ENCODE measurements around the gene CCER1. TPM values are rescaled to one million over a fixed set of nuclear protein-coding genes. Genes with fewer than 3 reads are reported as not detected.
"Not testable (repeated sequence)": the region's sequence is repeated elsewhere in the genome, so short reads cannot be mapped to it uniquely, and the experiment has no call there.

Gene CCER1
- total RNA-seq, 1 experiment from 2014 or later: not detected

- no peak overlapping the region for H3K14ac ChIP-seq (ENCODE audit: insufficient read depth, low read length)
- H2BK12ac ChIP-seq (ENCODE audit: insufficient read length, low read depth, low read length): no peak overlapping the region
- Mint-ChIP-seq H3K4me1 (peaks cover 22 to 31% of the 10 kb centered on the region in 2 experiments), H3K36me3 (ENCODE audit: insufficient read depth in 1 of 3, low read depth in 3 of 3) (peaks cover 8 to 34% (median 8%) of the 10 kb centered on the region in 3 experiments), H3K27ac (no peak overlapping the region), H3K9me3 (peaks cover 24 to 30% of the 10 kb centered on the region in 2 experiments), H3K27me3 (ENCODE audit: low read depth) (peaks cover 80% of the 10 kb centered on the region), H3K4me3 (no peak overlapping the region)
- TF ChIP-seq, protein P1, sequence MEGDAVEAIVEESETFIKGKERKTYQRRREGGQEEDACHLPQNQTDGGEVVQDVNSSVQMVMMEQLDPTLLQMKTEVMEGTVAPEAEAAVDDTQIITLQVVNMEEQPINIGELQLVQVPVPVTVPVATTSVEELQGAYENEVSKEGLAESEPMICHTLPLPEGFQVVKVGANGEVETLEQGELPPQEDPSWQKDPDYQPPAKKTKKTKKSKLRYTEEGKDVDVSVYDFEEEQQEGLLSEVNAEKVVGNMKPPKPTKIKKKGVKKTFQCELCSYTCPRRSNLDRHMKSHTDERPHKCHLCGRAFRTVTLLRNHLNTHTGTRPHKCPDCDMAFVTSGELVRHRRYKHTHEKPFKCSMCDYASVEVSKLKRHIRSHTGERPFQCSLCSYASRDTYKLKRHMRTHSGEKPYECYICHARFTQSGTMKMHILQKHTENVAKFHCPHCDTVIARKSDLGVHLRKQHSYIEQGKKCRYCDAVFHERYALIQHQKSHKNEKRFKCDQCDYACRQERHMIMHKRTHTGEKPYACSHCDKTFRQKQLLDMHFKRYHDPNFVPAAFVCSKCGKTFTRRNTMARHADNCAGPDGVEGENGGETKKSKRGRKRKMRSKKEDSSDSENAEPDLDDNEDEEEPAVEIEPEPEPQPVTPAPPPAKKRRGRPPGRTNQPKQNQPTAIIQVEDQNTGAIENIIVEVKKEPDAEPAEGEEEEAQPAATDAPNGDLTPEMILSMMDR (conservative IDR thresholded peaks at IDR 0.05): no peak
- H3T11ph ChIP-seq (ENCODE audit: low read length): no peak overlapping the region
- H3K18ac ChIP-seq (ENCODE audit: insufficient read length, low read depth, low read length): no peak overlapping the region
- H3K9me3 ChIP-seq (ENCODE audit: control insufficient read depth, low read depth, low read length): no peaks in the 10 kb centered on the region
- no peak overlapping the region for H3K56ac ChIP-seq (ENCODE audit: insufficient read length, low read depth, low read length)
- peaks cover 27% of the 10 kb centered on the region for H3K27me3 ChIP-seq (ENCODE audit: insufficient read depth, low read length)
- no peaks in the 10 kb centered on the region for H4K20me1 ChIP-seq (ENCODE audit: control insufficient read depth, insufficient read depth, insufficient read length)
- no peak overlapping the region for H3K23ac ChIP-seq (ENCODE audit: insufficient read length, low read depth, low read length)
- H4K8ac ChIP-seq (replicated peaks; ENCODE audit: insufficient read length, low read depth, low read length): no peak overlapping the region
- H2AK5ac ChIP-seq (ENCODE audit: insufficient read length, low read length): no peak overlapping the region
- no peak overlapping the region for H2AFZ ChIP-seq (ENCODE audit: low read length)
- H2BK20ac ChIP-seq (ENCODE audit: low read depth, low read length, poor library complexity, severe bottlenecking): no peak overlapping the region
- H2BK15ac ChIP-seq (ENCODE audit: low read depth, low read length): no peak overlapping the region
- no peak overlapping the region for H2BK120ac ChIP-seq (ENCODE audit: low read depth, low read length, poor library complexity, severe bottlenecking)
- no peaks in the 10 kb centered on the region for H3K79me2 ChIP-seq (ENCODE audit: insufficient read depth, low read length)
- H3K4ac ChIP-seq (ENCODE audit: low read depth, low read length): no peak overlapping the region
- no peaks in the 10 kb centered on the region for H3K23me2 ChIP-seq (ENCODE audit: insufficient read length, low read depth, low read length, poor library complexity, severe bottlenecking)
- no peak overlapping the region for H3K27ac ChIP-seq (ENCODE audit: insufficient read length, low read depth, low read length)
- H4K5ac ChIP-seq (ENCODE audit: insufficient read length, low read depth, low read length): no peak overlapping the region
- H3K9ac ChIP-seq (ENCODE audit: extremely low read depth, insufficient read length, low read length): no peak overlapping the region
- WGBS (ENCODE audit: extremely low coverage, insufficient read length, low lambda C conversion rate): no CpG with 5 or more reads among the region's 1 CpG
- H2BK5ac ChIP-seq (ENCODE audit: insufficient read length, low read length): no peak overlapping the region
- H3K4me2 ChIP-seq (ENCODE audit: insufficient read depth, insufficient read length, low read length): no peak overlapping the region
- H3K4me1 ChIP-seq (ENCODE audit: insufficient read depth, low read length): no peaks in the 10 kb centered on the region; the same call in 1 of the 2 replicates
- H4K91ac ChIP-seq (ENCODE audit: insufficient read length, low read depth, low read length): no peak overlapping the region
- no peak for DNase-seq
- no peaks in the 10 kb centered on the region for H3K79me1 ChIP-seq (ENCODE audit: insufficient read depth, low read depth, low read length, poor library complexity, severe bottlenecking)
Observed at GRCh38 chr12:90987101-90987500, 32.1 kb upstream of the CCER1 start.

DNA sequence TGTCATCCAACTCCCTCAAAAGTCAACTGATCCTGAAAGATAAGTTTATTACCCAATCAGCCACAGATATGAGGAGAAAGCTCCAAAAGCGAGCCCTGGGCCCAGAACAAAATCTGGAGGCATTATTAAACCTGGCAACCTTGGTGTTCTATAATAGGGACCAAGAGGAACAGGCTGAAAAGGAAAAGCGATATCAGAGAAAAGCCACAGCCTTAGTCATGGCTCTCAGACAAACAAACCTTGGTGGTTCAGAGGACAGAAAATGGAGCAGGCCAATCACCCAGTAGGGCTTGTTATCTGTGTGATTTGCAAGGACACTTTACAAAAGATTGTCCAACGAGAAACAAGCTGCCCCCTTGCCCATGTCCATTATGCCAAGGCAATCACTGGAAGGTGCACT is 30.4 kb upstream of the CCER1 start:
- peaks cover 22 to 30% of the 10 kb centered on the region in 2 experiments for H3K4me1 Mint-ChIP-seq
- H3K23ac ChIP-seq (ENCODE audit: insufficient read length, low read depth, low read length); H3K9ac ChIP-seq (ENCODE audit: extremely low read depth, insufficient read length, low read length); H2BK12ac ChIP-seq (ENCODE audit: insufficient read length, low read depth, low read length); H4K91ac ChIP-seq (ENCODE audit: insufficient read length, low read depth, low read length); H3K79me2 ChIP-seq (ENCODE audit: insufficient read depth, low read length); H4K8ac ChIP-seq (replicated peaks; ENCODE audit: insufficient read length, low read depth, low read length); H3K4me2 ChIP-seq (ENCODE audit: insufficient read depth, insufficient read length, low read length); H3K4me1 ChIP-seq (ENCODE audit: insufficient read depth, low read length); H3K4me3 Mint-ChIP-seq; H3K79me1 ChIP-seq (ENCODE audit: insufficient read depth, low read depth, low read length, poor library complexity, severe bottlenecking); H3K9me3 ChIP-seq (ENCODE audit: control insufficient read depth, low read depth, low read length); H3K27ac ChIP-seq (ENCODE audit: insufficient read length, low read depth, low read length); H2AFZ ChIP-seq (ENCODE audit: low read length); H4K5ac ChIP-seq (ENCODE audit: insufficient read length, low read depth, low read length); H2BK20ac ChIP-seq (ENCODE audit: low read depth, low read length, poor library complexity, severe bottlenecking); H3K23me2 ChIP-seq (ENCODE audit: insufficient read length, low read depth, low read length, poor library complexity, severe bottlenecking); H2AK5ac ChIP-seq (ENCODE audit: insufficient read length, low read length); H4K20me1 ChIP-seq (ENCODE audit: control insufficient read depth, insufficient read depth, insufficient read length); H3T11ph ChIP-seq (ENCODE audit: low read length); H2BK5ac ChIP-seq (ENCODE audit: insufficient read length, low read length); H3K56ac ChIP-seq (ENCODE audit: insufficient read length, low read depth, low read length); H3K27ac Mint-ChIP-seq; H3K14ac ChIP-seq (ENCODE audit: insufficient read depth, low read length); H2BK15ac ChIP-seq (ENCODE audit: low read depth, low read length); DNase-seq; H2BK120ac ChIP-seq (ENCODE audit: low read depth, low read length, poor library complexity, severe bottlenecking); H3K4ac ChIP-seq (ENCODE audit: low read depth, low read length); H3K18ac ChIP-seq (ENCODE audit: insufficient read length, low read depth, low read length): not testable (repeated sequence)
- peaks cover 34% of the 10 kb centered on the region for H3K27me3 ChIP-seq (ENCODE audit: insufficient read depth, low read length)
- H3K9me3 Mint-ChIP-seq: peaks cover 15 to 19% of the 10 kb centered on the region in 2 experiments
- peaks cover 90% of the 10 kb centered on the region for H3K27me3 Mint-ChIP-seq (ENCODE audit: low read depth)
- H3K36me3 Mint-ChIP-seq (ENCODE audit: insufficient read depth in 1 of 3, low read depth in 3 of 3): peaks cover 0 to 17% (median 3%) of the 10 kb centered on the region in 3 experiments; a peak in 4 of 7 replicates
- WGBS (ENCODE audit: extremely low coverage, insufficient read length, low lambda C conversion rate): no CpG with 5 or more reads among the region's 3 CpGs

All from H9 (cell line).